ENCODE measurements around the gene PLCH1.
A peak's percentile ranks its signal among the peaks of the same experiment; 100 is the strongest.

Gene PLCH1

DNA sequence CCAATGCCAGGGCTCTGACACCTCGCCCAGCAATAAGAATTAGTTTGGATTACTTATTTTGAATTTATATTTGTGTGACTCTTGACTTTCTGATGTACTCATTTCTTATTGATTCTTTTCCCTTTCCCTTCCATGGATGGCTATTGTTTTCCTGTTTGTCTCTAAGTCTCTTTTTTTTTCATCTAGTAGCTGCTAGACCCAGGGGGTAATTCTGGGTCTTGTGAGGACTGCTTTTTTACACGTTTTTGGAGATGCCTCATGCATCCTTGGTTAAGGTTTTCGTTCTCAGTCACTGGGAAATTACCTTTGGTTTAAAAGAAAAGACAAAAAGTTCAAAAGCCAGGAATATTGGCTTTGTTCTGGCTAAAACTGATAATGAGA is 381.2 kb downstream of the PLCH1 start:
- Histone ChIP-seq H2AK5ac (ENCODE audit: low read length) (no peak overlapping the region), H3K9ac (ENCODE audit: low read length) (no peak overlapping the region), H3K4me3 (ENCODE audit: low read length) (no peak overlapping the region), H3K23ac (ENCODE audit: low read length) (no peak overlapping the region), H3K79me1 (ENCODE audit: low read length) (no peaks in the 10 kb centered on the region), H2BK5ac (ENCODE audit: low read length) (no peak overlapping the region), H3K4ac (ENCODE audit: low read depth, low read length) (no peak overlapping the region), H4K5ac (ENCODE audit: low read length) (no peak overlapping the region), H3K27ac (ENCODE audit: low read depth, low read length) (no peak overlapping the region), H3K4me2 (ENCODE audit: low read length) (no peak overlapping the region), H3K79me2 (ENCODE audit: control insufficient read depth, insufficient read depth, low read length) (no peaks in the 10 kb centered on the region), H3K27me3 (ENCODE audit: insufficient read depth, low read length, poor library complexity) (no peaks in the 10 kb centered on the region), H4K8ac (ENCODE audit: low read depth, low read length) (no peak overlapping the region), H3K18ac (ENCODE audit: low read length) (peak overlapping the region; percentile 28), H3K56ac (ENCODE audit: low read length) (no peak overlapping the region), H2BK15ac (replicated peaks; ENCODE audit: low read depth) (no peak overlapping the region), H3K36me3 (ENCODE audit: control insufficient read depth, insufficient read depth, low read length) (no peaks in the 10 kb centered on the region), H3K4me1 (ENCODE audit: control insufficient read depth, low read depth, low read length) (no peaks in the 10 kb centered on the region), H2BK120ac (ENCODE audit: low read depth, low read length) (peak overlapping the region; percentile 61)
- WGBS (ENCODE audit: extremely low coverage, insufficient coverage, low lambda C conversion rate) = no CpG with 5 or more reads among the region's 3 CpGs
- peak; percentile 51 for DNase-seq

DNA sequence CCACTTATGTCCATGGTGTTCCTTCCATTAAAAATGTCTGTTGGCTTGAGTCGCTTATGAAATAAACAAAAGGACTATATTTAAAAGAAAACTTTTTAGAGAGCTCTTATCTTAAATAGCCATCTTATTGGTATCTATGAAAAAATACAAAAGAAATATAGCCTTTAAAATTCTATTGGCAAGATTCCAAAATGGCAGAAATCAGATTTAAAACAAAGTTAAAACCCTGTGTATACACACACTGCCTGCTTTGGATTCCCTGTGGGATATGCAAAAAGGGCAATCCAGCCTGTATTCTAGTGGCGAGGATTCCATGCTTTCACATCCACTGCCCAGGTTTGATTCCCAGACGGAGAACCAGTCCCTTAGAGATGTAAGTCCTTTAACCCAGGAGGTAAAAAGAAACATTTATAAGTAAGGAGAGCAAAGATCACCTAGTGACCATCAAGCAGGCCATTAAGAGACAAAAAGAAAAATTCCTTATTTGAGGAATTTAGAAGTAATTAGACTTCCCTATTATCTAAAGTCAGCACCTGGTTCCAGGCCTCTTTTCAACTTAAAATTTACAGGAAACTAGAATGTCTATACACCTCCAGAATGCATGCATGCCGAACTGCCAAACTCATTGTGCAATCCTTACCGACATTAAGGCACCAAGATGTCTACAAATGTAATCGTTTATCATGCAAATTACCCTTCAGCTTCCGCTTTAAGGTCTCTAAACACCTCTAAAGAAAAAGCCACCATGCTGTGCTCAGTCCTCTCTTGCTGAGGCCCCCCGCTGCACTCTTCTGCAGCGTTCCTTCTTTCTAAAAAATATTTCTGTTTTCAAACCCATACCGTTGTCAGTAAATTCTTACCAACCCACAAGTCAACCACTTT is 381.8 kb downstream of the PLCH1 start:
- Histone ChIP-seq H4K5ac (ENCODE audit: low read length) (no peak overlapping the region), H2BK120ac (ENCODE audit: low read depth, low read length) (peak overlapping the region; percentile 61), H3K27ac (ENCODE audit: low read depth, low read length) (peak overlapping the region; percentile 13), H3K79me1 (ENCODE audit: low read length) (no peaks in the 10 kb centered on the region), H3K23ac (ENCODE audit: low read length) (no peak overlapping the region), H3K4me2 (ENCODE audit: low read length) (no peak overlapping the region), H3K27me3 (ENCODE audit: insufficient read depth, low read length, poor library complexity) (no peaks in the 10 kb centered on the region), H3K9ac (ENCODE audit: low read length) (no peak overlapping the region), H2BK15ac (replicated peaks; ENCODE audit: low read depth) (no peak overlapping the region), H3K56ac (ENCODE audit: low read length) (no peak overlapping the region), H3K4me1 (ENCODE audit: control insufficient read depth, low read depth, low read length) (no peaks in the 10 kb centered on the region), H3K4me3 (ENCODE audit: low read length) (no peak overlapping the region), H4K8ac (ENCODE audit: low read depth, low read length) (no peak overlapping the region), H3K36me3 (ENCODE audit: control insufficient read depth, insufficient read depth, low read length) (no peaks in the 10 kb centered on the region), H2AK5ac (ENCODE audit: low read length) (no peak overlapping the region), H3K4ac (ENCODE audit: low read depth, low read length) (no peak overlapping the region), H3K79me2 (ENCODE audit: control insufficient read depth, insufficient read depth, low read length) (no peaks in the 10 kb centered on the region), H3K18ac (ENCODE audit: low read length) (peak overlapping the region; percentile 83), H2BK5ac (ENCODE audit: low read length) (no peak overlapping the region)
- peak; percentile 89 for DNase-seq
- WGBS (ENCODE audit: extremely low coverage, insufficient coverage, low lambda C conversion rate) = no CpG with 5 or more reads among the region's 10 CpGs

DNA sequence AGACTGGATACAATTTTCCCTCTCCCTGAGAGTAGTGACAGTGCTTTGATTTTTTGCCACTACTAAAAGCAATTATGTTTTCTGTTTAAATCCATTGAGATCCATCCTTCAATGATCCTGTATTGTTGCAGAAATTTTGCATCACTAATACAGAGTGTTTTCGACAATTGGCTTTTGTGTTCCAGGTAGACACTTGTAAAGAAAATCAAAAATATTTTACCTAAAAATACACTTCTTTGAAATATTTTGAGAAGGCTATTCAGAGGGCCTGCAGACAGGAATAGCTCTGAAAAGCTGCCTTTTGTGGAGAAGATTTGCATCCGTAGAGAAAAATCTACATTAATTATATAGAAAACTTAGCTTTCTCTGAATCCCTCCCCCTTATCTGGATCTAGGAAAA is 384.6 kb downstream of the PLCH1 start:
- H2BK15ac ChIP-seq (replicated peaks; ENCODE audit: low read depth) = no peak overlapping the region
- no peaks in the 10 kb centered on the region for H3K4me1 ChIP-seq (ENCODE audit: control insufficient read depth, low read depth, low read length)
- no peak overlapping the region for H4K8ac ChIP-seq (ENCODE audit: low read depth, low read length)
- H2BK5ac ChIP-seq (ENCODE audit: low read length) = no peak overlapping the region
- no peak overlapping the region for H3K4me2 ChIP-seq (ENCODE audit: low read length)
- no peaks in the 10 kb centered on the region for H3K27me3 ChIP-seq (ENCODE audit: insufficient read depth, low read length, poor library complexity)
- no peak overlapping the region for H3K23ac ChIP-seq (ENCODE audit: low read length)
- no peak overlapping the region for H3K56ac ChIP-seq (ENCODE audit: low read length)
- H2AK5ac ChIP-seq (ENCODE audit: low read length) = no peak overlapping the region
- H3K4ac ChIP-seq (ENCODE audit: low read depth, low read length) = no peak overlapping the region
- no peak overlapping the region for H3K27ac ChIP-seq (ENCODE audit: low read depth, low read length)
- no peaks in the 10 kb centered on the region for H3K79me2 ChIP-seq (ENCODE audit: control insufficient read depth, insufficient read depth, low read length)
- H3K9ac ChIP-seq (ENCODE audit: low read length) = no peak overlapping the region
- no peak for DNase-seq
- no peaks in the 10 kb centered on the region for H3K36me3 ChIP-seq (ENCODE audit: control insufficient read depth, insufficient read depth, low read length)
- no CpG with 5 or more reads among the region's 2 CpGs for WGBS (ENCODE audit: extremely low coverage, insufficient coverage, low lambda C conversion rate)
- no peak overlapping the region for H3K4me3 ChIP-seq (ENCODE audit: low read length)
- no peak overlapping the region for H2BK120ac ChIP-seq (ENCODE audit: low read depth, low read length)
- no peaks in the 10 kb centered on the region for H3K79me1 ChIP-seq (ENCODE audit: low read length)
- no peak overlapping the region for H3K18ac ChIP-seq (ENCODE audit: low read length)
- H4K5ac ChIP-seq (ENCODE audit: low read length) = no peak overlapping the region

DNA sequence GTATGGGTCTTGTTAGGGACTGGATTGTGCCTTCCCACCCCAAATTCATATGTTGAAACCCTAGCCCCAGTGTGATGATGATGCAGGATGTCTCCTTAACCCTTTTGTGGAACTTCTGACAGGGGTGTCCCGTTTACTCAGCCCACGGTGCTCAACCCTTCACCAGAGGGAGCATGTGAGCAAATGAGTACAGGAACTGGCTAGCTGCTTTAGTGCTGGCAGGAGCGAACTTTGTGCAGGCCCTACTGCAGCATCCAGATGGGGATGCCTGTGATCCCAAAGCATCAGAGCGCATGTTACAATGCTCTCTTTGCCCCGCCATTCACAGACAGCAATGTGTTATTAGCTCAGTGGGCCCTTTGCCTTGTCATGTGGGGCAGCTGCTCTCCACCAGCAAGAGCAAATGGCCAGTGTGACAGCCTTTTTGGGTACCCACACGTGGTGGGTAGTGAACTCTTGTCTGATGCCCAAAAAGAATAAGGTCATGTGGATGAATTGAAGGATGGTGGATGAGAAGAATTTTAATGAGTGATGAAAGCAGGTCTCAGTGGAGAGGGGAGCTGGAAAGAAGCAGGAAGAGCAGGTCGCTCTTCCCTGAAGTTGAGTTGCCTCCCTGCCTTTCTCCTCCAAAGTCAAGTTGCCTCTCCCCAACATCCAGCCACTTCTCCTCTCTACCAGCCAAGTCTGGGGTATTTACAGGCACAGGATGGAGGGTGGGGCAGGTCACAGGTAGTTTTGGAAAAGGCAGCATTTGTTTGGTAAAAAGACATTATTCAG is 388.1 kb downstream of the PLCH1 start:
- no peaks in the 10 kb centered on the region for H3K4me1 ChIP-seq (ENCODE audit: control insufficient read depth, low read depth, low read length)
- no peak overlapping the region for H3K23ac ChIP-seq (ENCODE audit: low read length)
- H3K27me3 ChIP-seq (ENCODE audit: insufficient read depth, low read length, poor library complexity) = no peaks in the 10 kb centered on the region
- H3K4ac ChIP-seq (ENCODE audit: low read depth, low read length) = no peak overlapping the region
- H3K4me3 ChIP-seq (ENCODE audit: low read length) = no peak overlapping the region
- H4K8ac ChIP-seq (ENCODE audit: low read depth, low read length) = no peak overlapping the region
- H3K79me2 ChIP-seq (ENCODE audit: control insufficient read depth, insufficient read depth, low read length) = no peaks in the 10 kb centered on the region
- H3K56ac ChIP-seq (ENCODE audit: low read length) = no peak overlapping the region
- no peak overlapping the region for H2BK120ac ChIP-seq (ENCODE audit: low read depth, low read length)
- H3K79me1 ChIP-seq (ENCODE audit: low read length) = no peaks in the 10 kb centered on the region
- H3K27ac ChIP-seq (ENCODE audit: low read depth, low read length) = no peak overlapping the region
- DNase-seq = peak; percentile 76
- H3K9ac ChIP-seq (ENCODE audit: low read length) = no peak overlapping the region
- no peak overlapping the region for H2BK5ac ChIP-seq (ENCODE audit: low read length)
- H2AK5ac ChIP-seq (ENCODE audit: low read length) = no peak overlapping the region
- H4K5ac ChIP-seq (ENCODE audit: low read length) = no peak overlapping the region
- WGBS (ENCODE audit: extremely low coverage, insufficient coverage, low lambda C conversion rate) = no CpG with 5 or more reads among the region's 7 CpGs
- no peak overlapping the region for H2BK15ac ChIP-seq (replicated peaks; ENCODE audit: low read depth)
- no peak overlapping the region for H3K4me2 ChIP-seq (ENCODE audit: low read length)
- no peaks in the 10 kb centered on the region for H3K36me3 ChIP-seq (ENCODE audit: control insufficient read depth, insufficient read depth, low read length)
- H3K18ac ChIP-seq (ENCODE audit: low read length) = no peak overlapping the region

DNA sequence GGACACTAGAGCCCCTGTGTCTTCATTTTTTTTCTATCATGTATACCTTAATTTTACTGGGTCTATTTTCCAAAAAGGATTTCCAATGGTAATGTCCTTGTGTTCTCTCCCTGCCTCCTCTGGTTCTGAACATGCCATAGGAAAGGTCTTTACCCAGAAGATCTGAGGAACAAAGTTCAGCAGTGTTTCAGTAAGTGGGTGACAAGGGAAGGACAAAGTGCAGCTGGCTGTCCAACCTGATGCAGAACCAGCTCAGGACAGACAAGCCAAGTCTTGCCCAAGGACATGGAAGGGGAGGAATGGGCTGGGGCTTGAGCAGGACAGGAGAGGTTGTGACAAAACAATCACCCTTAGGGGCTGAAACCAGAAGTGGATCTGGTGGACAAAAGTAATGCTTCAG is 390.2 kb downstream of the PLCH1 start:
- no peak overlapping the region for H3K18ac ChIP-seq (ENCODE audit: low read length)
- H3K9ac ChIP-seq (ENCODE audit: low read length) = no peak overlapping the region
- H3K56ac ChIP-seq (ENCODE audit: low read length) = no peak overlapping the region
- no peaks in the 10 kb centered on the region for H3K79me1 ChIP-seq (ENCODE audit: low read length)
- no peak overlapping the region for H3K4me3 ChIP-seq (ENCODE audit: low read length)
- H3K27ac ChIP-seq (ENCODE audit: low read depth, low read length) = no peak overlapping the region
- H2AK5ac ChIP-seq (ENCODE audit: low read length) = no peak overlapping the region
- no peak overlapping the region for H2BK120ac ChIP-seq (ENCODE audit: low read depth, low read length)
- no peaks in the 10 kb centered on the region for H3K36me3 ChIP-seq (ENCODE audit: control insufficient read depth, insufficient read depth, low read length)
- H4K5ac ChIP-seq (ENCODE audit: low read length) = no peak overlapping the region
- H3K4me2 ChIP-seq (ENCODE audit: low read length) = no peak overlapping the region
- H3K79me2 ChIP-seq (ENCODE audit: control insufficient read depth, insufficient read depth, low read length) = no peaks in the 10 kb centered on the region
- no peak for DNase-seq
- no peaks in the 10 kb centered on the region for H3K27me3 ChIP-seq (ENCODE audit: insufficient read depth, low read length, poor library complexity)
- H2BK15ac ChIP-seq (replicated peaks; ENCODE audit: low read depth) = no peak overlapping the region
- H3K23ac ChIP-seq (ENCODE audit: low read length) = no peak overlapping the region
- no peak overlapping the region for H4K8ac ChIP-seq (ENCODE audit: low read depth, low read length)
- no peak overlapping the region for H3K4ac ChIP-seq (ENCODE audit: low read depth, low read length)
- H2BK5ac ChIP-seq (ENCODE audit: low read length) = no peak overlapping the region
- no peaks in the 10 kb centered on the region for H3K4me1 ChIP-seq (ENCODE audit: control insufficient read depth, low read depth, low read length)
